ENCODE data around the gene ZNF417.

ZNF417 gene

DNA sequence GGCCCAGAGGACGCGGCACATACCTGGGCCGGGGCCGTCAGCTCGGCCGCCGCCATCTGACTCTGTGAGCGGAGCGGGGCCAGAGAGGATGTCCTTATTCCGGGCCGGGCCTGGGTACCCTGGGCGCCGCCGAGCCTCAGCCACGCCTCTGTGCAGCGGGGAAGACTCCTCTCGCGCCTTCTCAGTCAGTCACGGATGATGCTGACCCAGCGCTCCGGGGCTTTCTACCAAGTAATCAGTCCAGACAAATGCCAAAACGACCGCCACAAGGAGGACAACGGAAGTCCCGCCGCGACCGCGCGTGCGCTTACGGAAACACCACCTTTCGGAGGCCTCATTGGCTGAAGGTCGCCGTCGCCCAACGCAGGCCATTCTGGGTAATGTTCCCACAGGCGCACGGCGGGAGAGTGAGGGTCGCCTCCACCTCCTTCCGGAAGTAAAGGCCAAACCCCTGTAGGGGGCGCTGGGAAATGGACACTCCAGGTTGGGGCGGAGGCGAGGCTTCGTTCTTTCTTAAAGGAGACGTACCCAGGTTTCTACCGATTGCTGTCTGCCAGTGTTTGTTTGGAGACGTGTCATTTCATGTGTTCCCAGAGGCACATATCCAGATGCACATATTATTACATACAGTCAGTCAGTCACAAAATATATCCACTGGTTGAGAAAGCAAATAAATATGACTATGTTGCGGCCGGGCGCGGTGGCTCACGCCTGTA is 31.2 kb upstream of the ZNF417 start, which contains the start of gene ZNF256:
ZNF256 (minus strand) TSS at position 288 of the 716 bp plus-strand sequence; CDS start at position 56, 232 bp downstream.
- TF ChIP-seq CTCF (IDR thresholded peaks at IDR 0.05; ENCODE audit: control insufficient read depth, extremely low read depth, insufficient read depth) = peak; percentile 67

GRCh38 chr19:57947088-57947418 is 30.7 kb upstream of the ZNF417 start:
- no peak for TF ChIP-seq CTCF (IDR thresholded peaks at IDR 0.05; ENCODE audit: control insufficient read depth, extremely low read depth, insufficient read depth)
- DNase-seq (ENCODE audit: low read depth) = no peak
- H3K4me3 ChIP-seq (ENCODE audit: low read depth, low read length) = peak overlapping the region; percentile 92

More for the DNA sequence above, 31.2 kb upstream of the ZNF417 start, which contains the start of gene ZNF256:
- H3K4me3 ChIP-seq (ENCODE audit: low read depth, low read length) = peak within 1 kb of the TSS; percentile 92
- peak; percentile 93 for DNase-seq (ENCODE audit: low read depth)

DNA sequence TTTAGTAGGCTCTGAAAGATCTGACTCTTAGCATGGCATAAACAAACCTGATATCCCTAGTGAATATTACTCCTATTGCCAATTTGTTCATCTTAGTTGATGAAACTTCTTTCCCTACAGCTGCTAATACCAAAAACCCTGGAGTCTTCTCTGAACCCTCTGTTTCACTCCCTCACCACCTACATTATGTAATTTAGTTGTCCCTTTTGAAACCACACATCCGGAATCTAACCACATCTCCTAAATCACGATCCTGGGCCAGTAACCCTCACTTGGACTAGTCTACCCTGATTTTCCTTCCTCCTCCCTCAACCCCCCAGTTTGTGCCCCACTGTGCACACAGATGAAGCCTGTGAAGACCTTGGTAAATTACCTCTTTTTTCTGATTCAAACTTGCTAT is 29.9 kb upstream of the ZNF417 start:
- no peak for DNase-seq (ENCODE audit: low read depth)
- peak overlapping the region; percentile 92 for H3K4me3 ChIP-seq (ENCODE audit: low read depth, low read length)
- no peak for TF ChIP-seq CTCF (IDR thresholded peaks at IDR 0.05; ENCODE audit: control insufficient read depth, extremely low read depth, insufficient read depth)

- DNase-seq (ENCODE audit: low read depth) = no peak
- no peak overlapping the region for H3K4me3 ChIP-seq (ENCODE audit: low read depth, low read length)
- no peak for TF ChIP-seq CTCF (IDR thresholded peaks at IDR 0.05; ENCODE audit: control insufficient read depth, extremely low read depth, insufficient read depth)
Measured at GRCh38 chr19:57941593-57941992, 25.2 kb upstream of the ZNF417 start.

DNA sequence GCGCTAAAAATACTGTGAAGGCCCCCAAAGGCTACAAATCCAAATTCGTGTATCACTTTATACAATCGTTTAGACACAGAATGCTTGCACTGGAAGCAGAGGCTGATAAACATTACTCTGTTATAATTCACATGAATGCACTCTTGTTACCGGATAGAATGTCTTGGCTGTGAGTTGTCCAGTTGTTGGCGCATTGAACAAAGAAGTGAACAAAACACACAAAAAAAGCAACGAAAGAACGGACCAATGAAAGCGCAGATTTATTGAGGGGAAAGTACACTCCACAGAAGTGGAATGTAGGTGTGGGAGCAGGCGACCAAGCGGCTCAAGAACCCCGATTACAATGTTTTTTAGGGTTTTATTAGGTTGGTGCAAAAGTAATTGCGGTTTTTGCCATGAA is 19.3 kb upstream of the ZNF417 start:
- no peak for DNase-seq (ENCODE audit: low read depth)
- peak overlapping the region; percentile 86; the same call in 1 of the 2 replicates for H3K4me3 ChIP-seq (ENCODE audit: low read depth, low read length)
- TF ChIP-seq CTCF (IDR thresholded peaks at IDR 0.05; ENCODE audit: control insufficient read depth, extremely low read depth, insufficient read depth) = no peak

DNA sequence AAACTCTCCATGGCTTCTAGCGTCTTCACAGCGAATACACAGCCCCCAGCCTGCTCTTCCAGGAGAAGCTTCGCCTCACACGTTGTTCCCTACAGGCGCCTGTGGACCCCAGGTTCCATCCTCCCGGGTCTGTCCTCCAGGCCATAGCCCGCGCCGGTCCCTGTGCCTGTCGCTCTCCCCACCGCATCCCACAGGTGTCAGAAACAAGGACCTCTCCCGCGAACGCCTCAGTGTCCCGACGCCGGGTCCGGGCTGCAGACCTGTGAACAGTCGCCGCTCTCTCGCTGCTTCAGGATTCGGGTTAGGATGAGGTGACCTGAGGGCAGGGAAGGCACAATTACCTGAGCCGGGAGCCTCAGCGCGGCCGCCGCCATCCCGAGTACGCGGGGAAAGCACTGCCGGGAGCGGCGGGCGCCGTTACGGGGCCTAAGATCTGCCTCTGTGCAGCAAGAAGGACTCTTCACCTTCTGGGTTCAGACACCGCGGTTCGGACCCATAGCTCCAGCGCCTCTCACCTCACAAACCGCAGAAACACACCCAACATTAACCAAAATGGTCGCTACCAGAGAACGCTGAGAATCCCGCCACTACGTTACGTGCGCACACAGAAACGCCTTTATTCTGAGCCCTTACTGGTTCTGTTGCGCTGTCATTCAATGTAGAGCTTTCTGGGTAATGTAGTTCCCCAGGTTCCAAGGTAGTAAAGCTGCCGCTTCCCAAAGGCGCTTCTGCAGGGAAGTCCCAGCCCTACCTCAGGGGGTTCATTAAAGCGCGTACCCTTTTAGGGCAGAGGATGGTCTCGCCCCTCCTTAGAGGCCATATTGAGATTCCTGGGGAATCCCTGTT is 18.7 kb upstream of the ZNF417 start, which contains the start of gene ZNF418:
ZNF418 (minus strand) TSS at position 583 of the 846 bp plus-strand sequence. CDS start 1,580 bp downstream, outside the sequence.
- DNase-seq (ENCODE audit: low read depth) = peak; percentile 72
- peak within 1 kb of the TSS; percentile 86 for H3K4me3 ChIP-seq (ENCODE audit: low read depth, low read length)
- no peak for TF ChIP-seq CTCF (IDR thresholded peaks at IDR 0.05; ENCODE audit: control insufficient read depth, extremely low read depth, insufficient read depth)
